ENCODE measurements around the gene SFRP2. TPM values are rescaled to one million over a fixed set of nuclear protein-coding genes. Genes with fewer than 3 reads are reported as not detected.

Gene SFRP2
- total RNA-seq, 1 experiment from 2014 or later: not detected

Other genes with a start within 250 kb of the SFRP2 start
- gene TLR2, start 104.8 kb downstream of the SFRP2 start, total RNA-seq (2014; rRNA removed; shearing (Covaris generic)): not detected in 2 replicates
- gene RNF175, start 29.1 kb downstream of the SFRP2 start, total RNA-seq (2014; rRNA removed; shearing (Covaris generic)): not detected in 2 replicates

Data from Daoy (cell line).